Activated T-cell treated with anti-CD3 and anti-CD28 coated beads, Interleukin-2, amount 50 U/mL, for 72 hours (primary cell): ENCODE data around the gene NEU4. TPM values are rescaled to one million over a fixed set of nuclear protein-coding genes. Genes with fewer than 3 reads are reported as not detected.

Source experiments
- ATAC-seq, 2 donors: fragments of 150-1000 bp; cut with Tn5 transposase; replicated peaks in 1 of 2; 2 replicates each; pipeline ENCODE4 v1.10.0; 2021; ENCODE audit warnings: moderate library complexity in 2 of 2, mild to moderate bottlenecking in 1 of 2
- DNase-seq, 2 donors: peaks; one replicate each; pipeline ENCODE4 v3.0.0; 2021 to 2022; ENCODE audit warnings: mixed read lengths in 1 of 2
- H3K27ac Mint-ChIP-seq: one replicate; pipeline ENCODE4 v1.8.0; 2022; ENCODE audit warnings: mild to moderate bottlenecking, moderate library complexity, mixed read lengths
- H3K27me3 Mint-ChIP-seq: one replicate; pipeline ENCODE4 v1.8.0; 2022; ENCODE audit warnings: low read depth, mixed read lengths
- H3K36me3 Mint-ChIP-seq, 2 donors: one replicate each; pipeline ENCODE4 v1.8.0; 2022; ENCODE audit warnings: mixed read lengths in 2 of 2, mild to moderate bottlenecking in 1 of 2; ENCODE audit not compliant: insufficient read depth in 2 of 2
- H3K4me1 Mint-ChIP-seq: one replicate; pipeline ENCODE4 v1.8.0; 2022; ENCODE audit warnings: low read depth, mixed read lengths
- H3K4me3 Mint-ChIP-seq, 2 donors: one replicate each; pipeline ENCODE4 v1.8.0; 2022; ENCODE audit warnings: mild to moderate bottlenecking in 2 of 2, mixed read lengths in 2 of 2, moderate library complexity in 2 of 2
- H3K9me3 Mint-ChIP-seq, 2 donors: one replicate each; pipeline ENCODE4 v1.8.0; 2022; ENCODE audit warnings: mixed read lengths in 2 of 2
- total RNA-seq, 2 donors: library from RNA; stranded (reverse); gene quantifications; one replicate each; pipeline ENCODE4 v1.2.3, GENCODE V29; 2022

Gene NEU4
- total RNA-seq, 2 donors from 2014 or later = 0.37 to 1.4 TPM

DNA sequence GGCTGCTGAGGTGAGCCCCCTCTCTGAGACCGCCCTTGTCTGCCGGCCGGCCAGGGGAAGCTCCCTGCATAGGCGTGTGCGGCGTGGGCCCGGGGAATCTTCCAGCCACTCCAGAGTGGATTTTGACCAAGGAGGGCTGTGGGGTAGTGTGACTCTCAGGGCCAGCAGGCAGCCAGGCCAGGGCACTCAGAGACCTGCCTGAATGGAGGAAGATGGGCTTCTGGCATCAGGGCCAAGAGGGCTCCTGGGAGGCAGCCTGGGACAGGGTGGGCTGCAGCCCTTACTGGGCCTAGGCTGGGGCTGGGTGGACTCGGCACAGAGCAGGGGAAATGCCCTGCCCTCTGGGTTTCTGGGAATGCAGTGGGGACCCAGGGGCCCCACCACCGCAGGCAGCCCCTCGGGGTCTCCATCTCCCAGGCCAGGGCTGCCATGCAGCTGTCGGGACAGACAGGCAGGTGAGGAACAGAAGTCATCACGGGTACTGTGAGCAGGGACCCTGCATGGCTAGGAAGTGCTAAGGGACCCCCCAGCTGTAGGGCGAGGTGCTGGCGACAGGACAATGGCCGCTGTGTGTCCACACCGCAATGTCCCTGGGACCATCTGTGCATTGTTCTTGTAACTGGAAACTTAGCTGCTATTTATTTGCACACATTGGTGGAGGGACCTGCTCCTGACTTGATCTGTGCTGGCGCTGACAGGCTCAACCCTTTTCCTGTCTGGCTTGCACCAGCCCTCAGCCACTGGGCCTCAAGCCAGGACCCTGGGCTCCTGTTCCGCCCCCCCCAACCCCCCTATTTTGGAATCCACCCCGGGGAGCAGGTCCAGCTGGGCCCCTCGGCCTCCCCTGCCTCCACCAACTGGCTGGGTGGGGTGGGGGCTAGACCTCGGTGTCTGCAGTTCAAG is 45.6 kb downstream of the NEU4 start:
- no peak overlapping the region for H3K4me3 Mint-ChIP-seq
- ATAC-seq = no peak
- no peaks in the 10 kb centered on the region for H3K36me3 Mint-ChIP-seq
- no peaks in the 10 kb centered on the region for H3K27me3 Mint-ChIP-seq
- no peak overlapping the region for H3K27ac Mint-ChIP-seq
- H3K9me3 Mint-ChIP-seq = no peaks in the 10 kb centered on the region
- peaks cover 26% of the 10 kb centered on the region for H3K4me1 Mint-ChIP-seq
- no peak for DNase-seq

DNA sequence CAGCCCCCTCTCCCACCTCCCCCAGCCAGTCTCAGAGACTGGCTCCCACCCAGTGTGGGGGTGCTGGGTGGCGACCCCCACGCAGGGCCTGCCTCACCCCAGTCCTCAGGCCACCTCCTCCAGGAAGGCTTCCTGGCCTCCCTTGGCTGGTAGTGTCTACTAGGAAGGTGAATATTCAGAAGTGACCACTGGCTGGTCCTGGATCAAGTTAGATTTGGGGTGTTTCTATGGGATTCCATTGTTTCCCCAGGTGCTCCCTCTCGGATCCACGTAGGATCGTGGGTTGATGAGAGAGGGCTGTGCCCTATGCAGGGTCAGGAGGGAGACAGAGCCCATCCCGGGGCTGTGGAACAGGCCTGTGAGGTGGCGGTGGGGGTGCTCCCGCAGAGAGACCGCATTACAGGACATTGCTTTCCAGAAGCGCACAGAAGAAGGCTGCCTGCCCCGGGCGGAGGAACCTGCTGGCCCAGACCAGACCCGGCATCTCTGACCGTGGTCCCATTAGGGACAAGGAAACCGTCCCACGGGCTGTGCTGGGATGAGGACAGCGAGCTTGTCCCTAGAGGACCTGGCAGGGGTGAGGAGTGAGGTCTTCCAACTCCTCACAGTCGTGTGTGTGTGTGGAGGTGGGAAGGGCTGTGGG is 46.4 kb downstream of the NEU4 start:
- Mint-ChIP-seq H3K27me3 (no peaks in the 10 kb centered on the region), H3K4me1 (peaks cover 32% of the 10 kb centered on the region), H3K4me3 (peak overlapping the region in 1 of 2 donors; percentile 42), H3K9me3 (no peaks in the 10 kb centered on the region), H3K36me3 (no peaks in the 10 kb centered on the region), H3K27ac (no peak overlapping the region)
- no peak for ATAC-seq
- no peak for DNase-seq

DNA sequence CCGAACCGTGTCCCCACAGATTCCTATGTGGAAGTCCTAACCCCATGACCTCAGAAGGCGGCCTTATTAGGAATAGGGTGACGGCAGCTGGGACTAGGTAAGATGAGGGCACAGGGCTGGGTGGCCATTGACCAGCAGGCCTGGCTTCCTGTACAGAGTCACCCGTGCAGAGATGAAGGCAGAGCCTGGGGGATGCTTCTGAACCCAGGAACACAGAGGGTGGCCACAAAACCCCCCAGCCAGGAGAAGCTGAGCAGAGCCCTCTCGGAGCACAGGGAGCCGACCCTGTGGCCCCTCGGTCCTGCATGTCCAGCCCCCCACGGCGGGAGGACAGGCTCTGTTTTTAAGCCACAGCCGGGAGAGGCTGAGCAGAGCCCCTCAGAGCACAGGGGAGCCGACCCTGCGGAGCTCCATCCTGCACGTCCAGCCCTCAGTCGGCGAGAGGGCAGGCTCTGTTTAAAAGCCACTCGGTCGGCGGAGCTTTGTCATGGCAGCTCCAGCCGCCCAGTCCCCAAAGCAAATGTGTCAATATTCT is 47.0 kb downstream of the NEU4 start:
- ATAC-seq = no peak
- no peak for DNase-seq
- Mint-ChIP-seq H3K9me3 (no peaks in the 10 kb centered on the region), H3K4me3 (peak overlapping the region; percentile 85 to 87), H3K27me3 (no peaks in the 10 kb centered on the region), H3K27ac (no peak overlapping the region), H3K4me1 (peaks cover 38% of the 10 kb centered on the region), H3K36me3 (no peaks in the 10 kb centered on the region)

- H3K4me1 Mint-ChIP-seq = peaks cover 49% of the 10 kb centered on the region
- DNase-seq (no peak), ATAC-seq (no peak)
- H3K36me3 Mint-ChIP-seq = peaks cover 0 to 5% of the 10 kb centered on the region in 2 donors
- H3K9me3 Mint-ChIP-seq = peaks cover 2 to 5% of the 10 kb centered on the region in 2 donors
- H3K27me3 Mint-ChIP-seq = peaks cover 8% of the 10 kb centered on the region
- H3K4me3 Mint-ChIP-seq = peak overlapping the region; percentile 85 to 87
- no peak overlapping the region for H3K27ac Mint-ChIP-seq
Measured at GRCh38 chr2:241857041-241857541, 48.1 kb downstream of the NEU4 start.

GRCh38 chr2:241857572-241858121 is 48.7 kb downstream of the NEU4 start:
- Mint-ChIP-seq H3K4me3 (peak overlapping the region; percentile 85 to 87), H3K36me3 (peaks cover 0 to 5% of the 10 kb centered on the region in 2 donors), H3K4me1 (peaks cover 55% of the 10 kb centered on the region), H3K27me3 (peaks cover 12% of the 10 kb centered on the region), H3K9me3 (peaks cover 2 to 5% of the 10 kb centered on the region in 2 donors), H3K27ac (peak overlapping the region; percentile 65)
- DNase-seq (no peak), ATAC-seq (no peak)

DNA sequence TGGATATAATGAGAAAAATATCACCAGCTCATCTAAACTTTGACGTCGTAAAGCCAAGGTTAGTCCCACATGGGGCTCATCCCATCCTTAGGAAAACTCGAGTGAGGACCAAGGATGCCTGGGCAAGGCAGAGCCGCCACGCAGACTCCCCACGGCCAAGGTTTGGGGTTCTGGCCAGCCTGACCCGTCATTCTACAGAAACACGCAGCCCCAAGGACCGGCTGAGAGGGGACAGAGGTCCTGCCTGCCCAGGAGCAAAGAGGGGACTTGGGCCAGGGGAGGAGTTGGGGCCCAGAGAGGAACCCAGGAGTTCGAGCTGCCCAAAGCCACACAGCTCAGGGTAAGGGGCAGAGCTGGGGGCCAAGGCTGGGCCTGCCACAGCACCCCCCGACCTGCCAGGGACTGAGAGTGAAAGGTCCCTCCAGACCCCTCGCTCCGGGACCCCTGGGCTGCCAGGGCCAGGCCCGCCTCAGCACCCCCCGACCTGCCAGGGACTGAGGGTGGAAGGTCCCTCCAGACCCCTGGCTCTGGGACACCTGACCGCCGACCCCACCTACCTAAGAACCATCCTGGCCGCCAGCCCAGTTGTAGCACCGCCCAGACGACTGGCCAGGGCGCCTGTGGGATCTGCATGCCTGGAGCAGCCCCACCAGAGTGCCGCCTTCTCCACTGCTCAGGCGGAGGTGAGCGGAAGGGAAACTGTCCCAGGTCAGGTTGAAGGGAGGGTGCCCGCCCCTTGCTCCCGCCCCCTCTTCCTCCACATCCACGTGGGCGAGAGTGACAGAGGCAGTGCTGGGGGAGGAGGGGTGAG is 49.4 kb downstream of the NEU4 start, which contains the start of gene PDCD1:
PDCD1 (minus strand) TSS at position 689 of the 811 bp plus-strand sequence; CDS start at position 633, 56 bp downstream.
- H3K27me3 Mint-ChIP-seq = peaks cover 12% of the 10 kb centered on the region
- H3K36me3 Mint-ChIP-seq = peaks cover 0 to 5% of the 10 kb centered on the region in 2 donors
- H3K4me3 Mint-ChIP-seq = peak within 1 kb of the TSS; percentile 85 to 87
- peak; percentile 76 to 77 for DNase-seq
- H3K27ac Mint-ChIP-seq = peak within 1 kb of the TSS; percentile 94
- peak; percentile 60 to 66 for ATAC-seq
- H3K9me3 Mint-ChIP-seq = peaks cover 2 to 5% of the 10 kb centered on the region in 2 donors
- peaks cover 63% of the 10 kb centered on the region for H3K4me1 Mint-ChIP-seq

DNA sequence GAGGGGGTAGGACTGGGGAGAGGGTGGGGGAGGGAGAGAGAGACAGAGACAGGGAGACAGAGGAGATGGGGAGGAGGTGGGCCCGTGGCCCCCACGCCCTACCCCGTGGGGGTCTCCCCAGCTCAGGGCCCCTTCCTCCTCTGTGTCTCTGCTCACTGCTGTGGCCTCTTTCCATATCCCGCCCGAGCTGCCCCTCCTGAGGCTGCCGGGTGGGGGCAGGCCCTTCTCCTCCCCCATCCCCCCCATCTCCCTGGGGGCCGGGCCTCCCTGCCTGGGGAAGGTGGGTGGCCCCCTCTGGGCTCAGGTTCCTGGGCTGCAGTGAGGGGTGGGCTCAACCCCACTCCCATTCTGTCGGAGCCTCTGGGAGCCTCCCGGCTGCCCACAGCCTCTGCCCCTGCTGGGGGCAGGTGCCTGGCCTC is 50.0 kb downstream of the NEU4 start:
- DNase-seq (no peak), ATAC-seq (no peak)
- Mint-ChIP-seq H3K4me1 (peaks cover 67% of the 10 kb centered on the region), H3K27me3 (peaks cover 14% of the 10 kb centered on the region), H3K27ac (no peak overlapping the region), H3K4me3 (peak overlapping the region; percentile 85 to 87), H3K36me3 (peaks cover under 1 to 5% of the 10 kb centered on the region in 2 donors), H3K9me3 (peaks cover 2 to 5% of the 10 kb centered on the region in 2 donors)

GRCh38 chr2:241859436-241860183 is 50.6 kb downstream of the NEU4 start:
- peak overlapping the region; percentile 94 for H3K27ac Mint-ChIP-seq
- peak overlapping the region; percentile 85 to 87 for H3K4me3 Mint-ChIP-seq
- H3K27me3 Mint-ChIP-seq = peaks cover 20% of the 10 kb centered on the region
- peaks cover 5 to 11% of the 10 kb centered on the region in 2 donors for H3K36me3 Mint-ChIP-seq
- peaks cover 73% of the 10 kb centered on the region for H3K4me1 Mint-ChIP-seq
- DNase-seq = peak; percentile 58 to 71
- ATAC-seq = peak; percentile 21 to 61
- H3K9me3 Mint-ChIP-seq = peaks cover 7 to 11% of the 10 kb centered on the region in 2 donors

DNA sequence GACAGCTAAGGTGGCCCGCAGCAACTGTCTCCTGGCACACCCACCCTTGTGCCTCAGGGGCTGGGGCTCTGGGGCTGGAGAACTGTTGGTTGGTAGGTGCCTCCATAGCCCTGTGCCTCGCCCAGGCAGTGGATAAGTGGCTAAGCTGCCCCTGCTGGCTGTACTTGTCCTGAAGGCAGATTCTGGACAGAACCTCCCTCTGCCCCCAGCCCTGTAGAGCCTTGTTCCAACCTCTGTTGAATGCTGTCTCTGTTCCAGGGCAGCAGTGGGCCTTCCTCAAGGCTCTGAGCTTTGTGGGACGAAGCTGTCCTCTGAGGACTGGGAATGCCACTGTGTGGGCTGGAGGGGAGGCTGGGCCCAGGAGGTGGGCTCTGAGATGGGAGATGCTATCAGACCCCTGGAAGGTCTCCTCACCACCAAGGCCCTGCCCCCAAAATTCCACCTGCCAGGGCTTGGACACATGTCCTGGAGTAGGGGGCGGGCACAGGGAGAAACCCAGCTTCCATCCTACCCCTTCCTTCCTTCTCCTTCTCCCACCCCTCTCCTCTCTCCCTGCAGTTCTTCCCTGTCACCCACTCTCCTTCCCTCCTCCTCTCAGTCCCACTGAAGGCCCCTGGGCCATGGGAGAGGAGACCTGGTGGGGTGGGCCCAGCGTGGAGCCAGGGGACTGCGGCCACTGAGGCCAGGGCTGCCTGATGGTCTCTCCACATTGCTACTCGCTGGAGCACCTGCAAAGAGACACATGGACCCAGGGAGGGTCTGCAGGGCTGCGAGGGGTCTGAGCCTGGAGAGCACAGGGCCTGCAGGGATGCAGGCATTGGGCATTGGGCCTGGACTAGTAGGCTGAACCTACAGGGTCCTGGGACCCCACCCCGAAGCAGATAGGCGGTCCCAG is 51.4 kb downstream of the NEU4 start:
- peak overlapping the region; percentile 85 to 87 for H3K4me3 Mint-ChIP-seq
- no peak for DNase-seq
- peaks cover 5 to 16% of the 10 kb centered on the region in 2 donors for H3K36me3 Mint-ChIP-seq
- peaks cover 81% of the 10 kb centered on the region for H3K4me1 Mint-ChIP-seq
- peaks cover 28% of the 10 kb centered on the region for H3K27me3 Mint-ChIP-seq
- ATAC-seq = peak; percentile 8 to 37
- peaks cover 7 to 15% of the 10 kb centered on the region in 2 donors for H3K9me3 Mint-ChIP-seq
- H3K27ac Mint-ChIP-seq = no peak overlapping the region

- H3K36me3 Mint-ChIP-seq = peaks cover 5 to 16% of the 10 kb centered on the region in 2 donors
- DNase-seq (no peak), ATAC-seq (no peak)
- peaks cover 7 to 15% of the 10 kb centered on the region in 2 donors for H3K9me3 Mint-ChIP-seq
- H3K27ac Mint-ChIP-seq = peak overlapping the region; percentile 62
- H3K27me3 Mint-ChIP-seq = peaks cover 35% of the 10 kb centered on the region
- H3K4me3 Mint-ChIP-seq = peak overlapping the region; percentile 29 to 55
- peaks cover 80% of the 10 kb centered on the region for H3K4me1 Mint-ChIP-seq
Measured at GRCh38 chr2:241861264-241861663, 52.3 kb downstream of the NEU4 start.

DNA sequence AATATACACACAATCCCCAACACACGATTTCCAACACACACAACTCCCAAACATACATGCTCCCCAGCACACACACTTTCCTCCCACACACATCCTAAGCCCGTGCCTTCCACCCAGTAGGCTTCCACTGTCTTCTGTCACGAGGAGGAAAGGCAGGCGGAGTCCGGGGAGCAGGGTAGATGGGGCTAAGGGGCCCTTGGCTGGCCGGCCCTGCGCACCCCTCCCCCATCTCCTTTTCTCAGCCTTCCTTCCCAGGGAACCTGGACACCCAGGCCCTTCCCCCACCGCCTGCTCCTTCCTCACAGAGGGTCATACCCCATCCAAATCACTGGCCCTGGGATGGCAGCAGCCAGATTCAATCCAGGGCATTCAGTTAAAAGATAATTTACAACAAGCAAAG is 53.1 kb downstream of the NEU4 start:
- peaks cover 5 to 16% of the 10 kb centered on the region in 2 donors for H3K36me3 Mint-ChIP-seq
- H3K27ac Mint-ChIP-seq = no peak overlapping the region
- peaks cover 7 to 15% of the 10 kb centered on the region in 2 donors for H3K9me3 Mint-ChIP-seq
- no peak for ATAC-seq
- peak overlapping the region in 1 of 2 donors; percentile 29 for H3K4me3 Mint-ChIP-seq
- peaks cover 75% of the 10 kb centered on the region for H3K4me1 Mint-ChIP-seq
- peaks cover 35% of the 10 kb centered on the region for H3K27me3 Mint-ChIP-seq
- no peak for DNase-seq
